Stimulated activated CD8-positive, alpha-beta memory T cell treated with anti-CD3 and anti-CD28 coated beads, Interleukin-7, amount 100 ng/mL, for 1 hour (primary cell): Measurements from ENCODE around the gene PPIB.
"Not testable (repeated sequence)": the region's sequence is repeated elsewhere in the genome, so short reads cannot be mapped to it uniquely, and the experiment has no call there.

ENCODE experiments used
- DNase-seq, 2 donors: peaks; one replicate each; pipeline ENCODE4 v3.0.0-alpha.2; 2020; ENCODE audit warnings: low read depth in 2 of 2

Gene PPIB

GRCh38 chr15:64141798-64142512 is 20.9 kb downstream of the PPIB start:
- DNase-seq, result no peak

DNA sequence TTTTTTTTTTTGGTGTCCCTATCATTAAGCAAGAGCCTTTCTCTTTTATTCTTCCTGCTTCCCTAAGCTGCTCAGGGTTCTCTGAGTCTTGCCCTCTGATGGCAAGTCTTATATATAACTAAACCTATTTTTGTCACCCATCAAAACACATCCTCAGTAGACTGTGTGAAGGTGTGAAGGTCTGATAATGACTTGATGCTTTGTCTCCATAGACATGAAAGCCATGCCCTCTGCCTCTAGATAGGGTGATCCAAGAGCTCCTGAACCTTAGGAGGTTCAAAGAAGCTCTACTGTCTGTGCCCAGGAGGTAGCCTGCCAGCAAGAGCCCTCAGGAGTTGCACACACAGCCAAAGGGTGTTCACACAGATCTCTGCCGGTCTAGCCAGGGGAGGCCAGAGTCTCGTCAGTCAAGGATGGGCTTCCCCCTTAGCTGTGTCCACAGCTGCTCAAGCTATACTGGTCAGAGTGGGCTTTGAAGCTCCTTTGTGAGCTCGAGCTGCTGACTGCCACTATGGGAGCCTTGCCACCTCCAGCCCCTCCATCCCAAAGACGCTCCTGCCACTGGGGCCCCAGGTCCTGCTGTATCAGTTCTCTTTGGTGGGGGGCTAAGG is 24.4 kb downstream of the PPIB start:
- no peak for DNase-seq

DNA sequence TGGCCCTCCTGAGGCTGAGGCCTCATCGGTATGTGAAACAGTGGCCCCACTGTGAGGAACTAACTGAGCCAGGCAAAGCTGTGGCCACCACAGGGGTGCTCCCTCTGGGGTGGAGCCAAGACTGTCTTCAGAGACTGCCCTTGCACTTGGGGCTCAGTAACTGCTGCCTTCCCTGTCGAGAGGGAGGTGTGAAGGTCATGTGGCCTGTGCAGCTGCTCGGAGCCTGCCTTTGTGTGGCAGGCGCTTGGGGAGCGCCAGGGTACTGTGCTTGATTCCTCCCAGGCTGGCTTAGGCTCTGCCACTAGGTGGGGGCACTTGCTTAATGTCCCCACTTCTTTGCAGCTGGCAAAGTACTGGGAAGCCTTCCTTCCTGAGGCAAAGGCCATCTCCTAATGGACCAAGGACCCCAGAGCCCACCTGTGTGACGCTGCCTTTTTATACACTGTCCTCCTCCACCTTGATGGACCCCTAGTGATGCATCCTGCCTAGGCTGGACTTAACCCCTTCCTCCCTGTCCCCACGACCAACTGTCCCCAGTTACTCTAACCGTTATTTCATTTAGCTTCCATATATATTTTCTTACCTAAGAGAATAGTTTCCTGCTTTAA is 25.5 kb downstream of the PPIB start:
- no peak for DNase-seq

DNA sequence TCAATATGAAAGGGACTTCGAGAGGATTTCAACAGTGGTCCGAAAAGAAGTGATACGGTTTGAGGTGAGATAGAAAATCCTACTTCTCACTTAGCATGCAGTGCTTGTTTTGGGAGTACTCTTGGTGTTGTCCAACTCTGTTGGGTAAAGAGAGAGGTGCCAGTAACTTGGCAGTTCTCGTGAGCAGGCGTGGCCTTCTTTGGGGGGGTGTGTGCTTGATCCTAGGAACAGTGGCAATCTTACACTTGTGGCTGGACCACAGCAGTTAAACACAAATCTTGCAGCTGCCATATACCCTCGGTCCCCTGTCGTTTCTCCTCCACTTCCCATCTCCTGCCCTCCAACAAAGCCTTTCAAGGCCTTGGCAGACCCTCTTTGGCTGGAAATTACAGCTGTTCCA is 26.5 kb downstream of the PPIB start:
- no peak for DNase-seq

GRCh38 chr15:64134345-64134829 is 28.4 kb downstream of the PPIB start:
- no peak for DNase-seq

DNA sequence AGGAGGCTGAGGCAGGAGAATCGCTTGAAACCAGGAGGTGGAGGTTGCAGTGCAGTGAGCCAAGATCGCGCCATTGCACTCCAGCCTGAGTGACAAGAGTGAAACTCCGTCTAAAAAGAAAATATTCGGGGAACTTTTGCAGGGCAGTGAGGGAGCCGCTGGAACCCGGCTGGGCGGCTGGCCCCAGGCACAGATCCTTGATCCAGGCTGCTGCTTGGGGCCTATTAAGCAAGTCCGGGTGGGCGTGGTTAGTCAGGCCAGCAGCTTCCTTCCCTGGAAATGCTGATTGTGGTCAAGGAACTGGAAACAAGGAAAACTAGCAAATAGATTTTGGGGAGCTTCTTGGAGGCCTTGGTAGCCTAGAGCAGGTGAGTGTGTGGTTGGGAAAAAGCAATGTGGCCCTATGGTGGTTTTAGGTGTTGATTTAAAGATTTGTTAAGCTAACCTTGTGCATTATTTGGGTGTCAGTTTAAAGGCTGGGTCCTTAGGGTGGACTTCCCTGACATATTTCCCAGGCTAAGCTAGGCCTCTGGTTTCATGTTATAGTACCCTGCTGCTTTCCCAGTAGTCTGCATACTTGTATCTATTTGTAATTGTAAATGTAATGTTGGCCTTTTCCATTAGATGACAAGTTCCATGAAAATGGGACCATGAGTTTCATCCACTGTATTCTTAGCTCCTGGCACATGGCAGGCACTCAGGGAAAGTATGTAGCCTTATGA is 29.0 kb downstream of the PPIB start:
- DNase-seq, result no peak

DNA sequence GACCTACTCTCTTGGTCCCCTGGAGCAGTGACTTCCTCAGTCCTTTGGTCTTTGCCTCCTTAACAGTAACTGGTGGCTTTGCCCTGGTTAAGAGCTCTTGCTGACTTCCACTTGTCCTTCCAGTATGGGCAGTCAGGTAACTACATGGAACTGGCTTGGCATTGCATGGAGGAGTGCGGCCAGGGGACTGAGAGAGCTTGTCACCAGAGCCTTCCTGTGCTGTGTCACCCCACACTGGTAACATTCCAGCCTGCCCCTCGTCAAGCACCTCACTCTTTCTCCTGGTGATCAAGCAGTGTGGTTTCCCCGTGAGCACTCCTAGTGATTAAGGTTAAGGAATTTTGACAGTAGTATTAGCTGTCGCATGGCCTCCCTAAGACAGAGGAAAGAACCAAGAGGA is 30.6 kb downstream of the PPIB start:
- no peak for DNase-seq

- no peak for DNase-seq
Measured at GRCh38 chr15:64131547-64131946, 31.3 kb downstream of the PPIB start.

DNA sequence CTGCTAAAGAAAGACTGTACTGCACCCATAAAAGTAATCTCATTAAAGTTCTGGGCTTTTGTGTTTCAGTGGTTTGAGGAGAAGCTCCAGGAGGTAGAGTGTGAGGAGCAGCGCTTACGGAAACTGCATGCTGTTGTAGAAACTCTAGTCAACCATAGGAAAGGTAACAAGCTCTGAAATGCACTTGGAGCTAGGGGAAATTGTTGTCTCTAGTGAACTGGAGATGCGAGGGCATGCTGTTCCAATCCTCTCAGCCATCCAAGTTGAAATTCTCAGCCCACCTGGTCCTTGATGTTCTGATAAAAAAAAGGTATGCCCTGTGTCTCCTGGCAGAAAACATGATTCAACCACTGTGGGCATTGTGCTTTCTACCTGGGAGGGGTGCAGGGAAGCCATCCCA is 32.7 kb downstream of the PPIB start:
- DNase-seq, result no peak

GRCh38 chr15:64127521-64128270 is 35.1 kb downstream of the PPIB start:
- DNase-seq, result no peak

- no peak for DNase-seq
Measured at GRCh38 chr15:64125978-64126377, 36.8 kb downstream of the PPIB start.

DNA sequence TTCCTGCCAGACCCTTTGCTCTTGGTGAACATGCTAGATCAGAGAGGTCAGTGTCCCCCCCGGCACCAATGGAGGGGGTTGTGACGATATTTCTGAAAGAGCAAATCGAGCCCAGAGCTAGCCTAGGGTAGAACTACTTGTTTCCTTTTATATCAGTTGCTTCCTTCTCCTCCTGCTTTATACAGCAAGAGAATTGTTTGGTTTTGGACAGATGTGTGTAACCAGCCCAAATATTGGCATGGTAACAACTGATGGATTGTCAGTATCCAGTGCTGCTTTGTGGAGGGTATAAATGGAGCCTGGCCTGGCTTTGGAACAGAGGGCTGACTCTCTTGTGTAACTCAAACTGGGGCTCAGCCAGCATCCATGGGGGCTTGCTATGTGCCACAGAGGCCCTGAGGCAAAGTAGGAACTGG is 39.9 kb downstream of the PPIB start:
- no peak for DNase-seq

GRCh38 chr15:64122444-64122843 is 40.4 kb downstream of the PPIB start:
- DNase-seq, result no peak

DNA sequence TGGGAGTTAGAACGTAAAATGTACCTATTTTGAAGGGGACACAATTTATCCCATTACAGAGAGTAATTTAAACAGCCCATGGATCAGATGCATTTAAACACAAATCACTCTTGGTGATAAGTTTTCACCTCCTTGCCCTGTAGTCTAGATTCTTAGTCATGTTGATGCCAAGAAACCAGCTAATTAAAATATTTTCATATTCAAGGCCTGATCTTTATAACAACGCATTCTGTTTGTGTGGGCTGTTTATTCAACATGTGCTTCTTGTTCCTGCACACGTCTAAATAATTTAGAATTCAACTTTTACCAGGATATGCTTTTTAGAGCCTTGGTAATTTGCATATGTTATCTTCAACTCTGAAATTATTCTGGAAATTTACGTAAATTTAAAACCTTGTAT is 41.2 kb downstream of the PPIB start:
- DNase-seq, result no peak

GRCh38 chr15:64120322-64120721 is 42.5 kb downstream of the PPIB start:
- DNase-seq, result not testable (repeated sequence)

GRCh38 chr15:64117759-64118487 is 44.9 kb downstream of the PPIB start:
- no peak for DNase-seq

DNA sequence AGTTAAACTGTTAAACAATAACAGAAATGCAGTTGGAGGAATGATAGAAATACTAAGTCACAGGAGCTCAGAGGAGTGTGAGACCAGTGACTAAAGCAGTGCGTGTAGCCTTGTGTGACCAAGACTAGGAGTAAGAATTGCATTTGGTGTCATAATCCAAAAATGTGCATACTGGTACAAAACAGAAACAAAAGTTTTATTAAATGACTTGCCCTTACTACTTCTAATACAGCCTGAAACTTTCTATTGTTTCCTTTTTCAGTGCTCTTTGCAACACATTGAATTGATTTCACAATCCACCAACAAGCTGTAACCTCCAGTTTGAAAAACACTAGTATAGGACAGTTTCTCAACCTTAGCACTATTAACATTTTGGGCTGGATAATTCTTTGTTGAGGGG is 49.9 kb downstream of the PPIB start:
- no peak for DNase-seq

GRCh38 chr15:64112073-64112772 is 50.6 kb downstream of the PPIB start:
- no peak for DNase-seq

DNA sequence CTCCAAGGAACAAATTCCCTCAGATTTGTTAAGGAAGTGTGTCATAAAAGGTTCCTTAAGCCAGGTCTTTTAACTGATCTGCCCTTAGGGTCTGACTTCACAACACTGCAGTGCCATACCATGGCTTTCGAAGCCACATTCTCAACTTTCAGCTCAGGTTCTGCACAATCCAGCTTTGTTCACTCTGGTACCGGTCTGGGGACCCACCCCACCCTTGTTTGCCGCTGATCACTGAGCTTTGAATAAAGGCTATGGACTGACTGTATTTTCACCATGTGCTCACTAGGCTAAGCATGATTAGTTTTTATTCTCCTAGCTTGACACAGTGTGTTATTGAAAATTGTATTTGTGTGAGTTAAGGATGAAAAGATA is 51.2 kb downstream of the PPIB start:
- no peak for DNase-seq

- no peak for DNase-seq
Measured at GRCh38 chr15:64110950-64111678, 51.7 kb downstream of the PPIB start.
